Cerebellar nuclear complex (tissue), 1 donor: ENCODE measurements around the gene SLC52A1.
"Not testable (repeated sequence)": the region's sequence is repeated elsewhere in the genome, so short reads cannot be mapped to it uniquely, and the experiment has no call there.

Source experiments
- DNase-seq, 2 experiments: peaks; one replicate each; lab custom pipeline; 2025; lab: John Stamatoyannopoulos, UW

Gene SLC52A1

GRCh38 chr17:5035315-5035714 lies at the start of gene SLC52A1:
TSS of gene SLC52A1 (minus strand) at chr17:5035426. CDS start at chr17:5034606, 820 bp downstream.
- DNase-seq = no peak

- no peak for DNase-seq
Observed at GRCh38 chr17:5080591-5080990, 45.4 kb upstream of the SLC52A1 start.

- peak; percentile 17 to 48 for DNase-seq
Observed at GRCh38 chr17:5078106-5079028, 43.1 kb upstream of the SLC52A1 start, which contains the start of gene ZFP3. TSS of gene ZFP3 (plus strand) at chr17:5078467. CDS start at chr17:5091505, 13,038 bp downstream.

- DNase-seq = no peak
Observed at GRCh38 chr17:5077781-5078105, 42.5 kb upstream of the SLC52A1 start.

- DNase-seq = not testable (repeated sequence)
Observed at GRCh38 chr17:5077275-5077674, 42.0 kb upstream of the SLC52A1 start.

GRCh38 chr17:5075472-5075871 lies 40.2 kb upstream of the SLC52A1 start:
- not testable (repeated sequence) for DNase-seq

GRCh38 chr17:5069724-5070123 lies 34.5 kb upstream of the SLC52A1 start:
- DNase-seq = no peak

- no peak for DNase-seq
Observed at GRCh38 chr17:5068236-5068635, 33.0 kb upstream of the SLC52A1 start.

- no peak for DNase-seq
Observed at GRCh38 chr17:5065227-5065744, 30.1 kb upstream of the SLC52A1 start.

- no peak for DNase-seq
Observed at GRCh38 chr17:5055543-5055942, 20.3 kb upstream of the SLC52A1 start.

- no peak for DNase-seq
Observed at GRCh38 chr17:5050278-5050677, 15.1 kb upstream of the SLC52A1 start.

GRCh38 chr17:5049314-5049841 lies 14.2 kb upstream of the SLC52A1 start:
- no peak for DNase-seq

GRCh38 chr17:5047446-5047845 lies 12.2 kb upstream of the SLC52A1 start:
- no peak for DNase-seq

GRCh38 chr17:5045496-5045895 lies 10.3 kb upstream of the SLC52A1 start:
- DNase-seq = no peak

- no peak for DNase-seq
Observed at GRCh38 chr17:5044630-5045029, 9.4 kb upstream of the SLC52A1 start.

GRCh38 chr17:5043524-5043923 lies 8.3 kb upstream of the SLC52A1 start:
- DNase-seq = no peak

- DNase-seq = no peak
Observed at GRCh38 chr17:5042157-5043022, 7.2 kb upstream of the SLC52A1 start.

GRCh38 chr17:5034651-5035050 lies 575 bp downstream of the SLC52A1 start:
- DNase-seq = no peak

- no peak for DNase-seq
Observed at GRCh38 chr17:5034063-5034462, 1.2 kb downstream of the SLC52A1 start.

- no peak for DNase-seq
Observed at GRCh38 chr17:5033352-5034015, 1.7 kb downstream of the SLC52A1 start.

GRCh38 chr17:5032865-5033264 lies 2.4 kb downstream of the SLC52A1 start:
- DNase-seq = no peak
